H1 (cell line): Measurements from ENCODE around the gene CIAO3. TPM values are rescaled to one million over a fixed set of nuclear protein-coding genes. Genes with fewer than 3 reads are reported as not detected.

Experiments used
- CBX5 ChIP-seq: fragments of 300-800, 300-1000 bp; sonication (generic); IDR thresholded peaks from 2 replicates; pipeline ENCODE4 v1.7.1; 2016; ENCODE audit warnings: antibody characterized with exemption, low read length, low read depth
- CBX8 ChIP-seq: fragments of 300-800, 300-1000 bp; sonication (generic); IDR thresholded peaks from 2 replicates; pipeline ENCODE4 v1.7.1; 2016; ENCODE audit warnings: low read depth, low read length, borderline replicate concordance
- CHD2 ChIP-seq: IDR thresholded peaks from 2 replicates; pipeline ENCODE4 v1.6.1; 2012; ENCODE audit warnings: low read length, improper control_type of control experiment
- EGR1 ChIP-seq: IDR thresholded peaks from 2 replicates; pipeline ENCODE4 v1.6.1; 2011; ENCODE audit warnings: low read depth, low read length, borderline replicate concordance
- HDAC2 ChIP-seq, 2 experiments: fragments of 300-600 bp in 1 of 2; sonication (generic) in 1 of 2; IDR thresholded peaks; 2 replicates each; pipeline ENCODE4 v1.6.1; 2011 to 2012; ENCODE audit warnings: low read depth in 2 of 2, low read length in 2 of 2, mild to moderate bottlenecking in 2 of 2, moderate library complexity in 2 of 2, borderline replicate concordance in 1 of 2, inconsistent platforms in 1 of 2
- KDM1A ChIP-seq: fragments of 200-600, 300-600 bp; sonication (generic); IDR thresholded peaks from 2 replicates; pipeline ENCODE4 v1.7.1; 2016; ENCODE audit warnings: mild to moderate bottlenecking, low read length, borderline replicate concordance
- KDM4A ChIP-seq: IDR thresholded peaks from one replicate; pipeline ENCODE4 v1.7.1; 2012; ENCODE audit warnings: low read depth, mild to moderate bottlenecking, moderate library complexity, low read length, inconsistent platforms; ENCODE audit not compliant: severe bottlenecking
- KDM5A ChIP-seq: fragments of 200-600 bp; IDR thresholded peaks from 2 replicates; pipeline ENCODE4 v1.7.1; 2012; ENCODE audit warnings: mild to moderate bottlenecking, low read length, inconsistent platforms, mixed read lengths
- PHF8 ChIP-seq: fragments of 200-600 bp; sonication (generic); conservative IDR thresholded peaks from 2 replicates; pipeline ENCODE4 v1.7.1; 2012; ENCODE audit warnings: low read depth, mild to moderate bottlenecking, inconsistent platforms, low read length, moderate library complexity
- RNF2 ChIP-seq: fragments of 200-900, 300-1000 bp; sonication (generic); IDR thresholded peaks from 2 replicates; pipeline ENCODE4 v1.7.1; 2016; ENCODE audit warnings: borderline replicate concordance, low read depth, mild to moderate bottlenecking, antibody characterized with exemption, low read length; ENCODE audit not compliant: poor library complexity, severe bottlenecking; ENCODE audit errors: missing control alignments
- SAP30 ChIP-seq: fragments of 300-600 bp; sonication (generic); IDR thresholded peaks from 2 replicates; pipeline ENCODE4 v1.7.1; 2012; ENCODE audit warnings: low read length, moderate library complexity, mild to moderate bottlenecking, inconsistent platforms; ENCODE audit not compliant: insufficient read depth, insufficient replicate concordance
- SIRT6 ChIP-seq: IDR thresholded peaks from one replicate; pipeline ENCODE4 v1.7.1; 2012; ENCODE audit warnings: low read length, inconsistent platforms
- SUZ12 ChIP-seq: fragments of 200-600 bp; sonication (generic); IDR thresholded peaks from 2 replicates; pipeline ENCODE4 v1.6.1; 2012; ENCODE audit warnings: mild to moderate bottlenecking, inconsistent platforms, low read length, moderate library complexity, mixed read lengths
- TAF1 ChIP-seq: IDR thresholded peaks from 2 replicates; pipeline ENCODE4 v1.6.1; 2011; ENCODE audit warnings: mild to moderate bottlenecking, low read depth, low read length
- polyA plus RNA-seq, 7 experiments: library from polyadenylated mRNA; depleted of rRNA in 3 of 7; stranded (reverse) in 5 of 7; unstranded in 2 of 7; fragments of >200 nt in 5 of 7; fragments of 200-250 nt in 2 of 7; gene quantifications; 1 replicate in 5 of 7; 2 replicates in 1 of 7; 4 replicates in 1 of 7; pipeline versions ENCODE4 v1.2.1 to v1.2.3, GENCODE V29; 2011 to 2013; ENCODE audit warnings: missing spikeins in 2 of 7, mixed read lengths in 2 of 7
- total RNA-seq: library from RNA; stranded (reverse); fragmentation: NEBNext Ultra II Directional; extraction: Animal tissue kit (Norgen Biotek cat#: 25700); gene quantifications from 2 replicates; pipeline ENCODE4 v1.2.1, GENCODE V29; 2021
- TF ChIP-seq, protein P1 (sequence below): IDR thresholded peaks from 2 replicates; pipeline ENCODE4 v1.6.1; 2012; ENCODE audit warnings: inconsistent platforms

The CIAO3 gene
- total and polyA plus RNA-seq, 2 of the 8 experiments (the other 6 are each of a cell fraction or from before 2014, with no cell fraction given) = 20.0 to 20.4 TPM

DNA sequence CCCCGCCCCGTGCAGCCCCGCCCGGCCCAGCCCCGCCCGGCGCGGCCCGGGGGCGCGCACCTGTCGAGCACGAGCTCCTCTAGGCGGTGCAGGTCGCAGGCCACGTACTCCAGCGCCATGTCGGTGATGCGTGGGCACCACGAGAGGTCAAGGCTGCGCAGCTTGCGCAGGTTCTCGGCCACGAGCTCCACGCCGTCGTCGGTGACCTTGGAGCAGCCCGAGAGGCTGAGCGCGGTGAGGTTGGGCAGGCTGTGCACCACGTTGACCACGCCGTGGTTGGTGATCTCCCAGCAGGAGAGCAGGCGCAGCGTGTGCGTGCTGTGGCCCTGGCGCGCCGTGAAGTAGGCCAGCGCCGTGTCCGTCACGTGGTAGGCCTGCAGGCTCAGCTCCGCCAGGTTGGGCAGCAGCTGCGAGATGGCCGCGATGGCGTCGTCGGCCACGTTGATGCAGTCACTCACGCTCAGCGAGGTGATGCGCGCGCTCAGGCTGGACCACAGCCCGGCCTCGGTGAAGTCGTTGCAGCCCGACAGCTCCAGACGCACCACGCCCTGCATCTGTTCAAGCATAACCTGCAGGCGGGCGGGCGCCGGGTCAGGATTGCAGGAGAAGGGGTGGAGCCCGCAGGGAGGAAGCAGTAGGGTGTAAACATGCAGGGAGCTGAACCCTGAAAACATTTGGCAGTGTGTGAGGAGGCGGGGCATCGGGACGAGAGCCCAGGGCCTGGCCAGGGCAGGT, 45.3 kb downstream of the CIAO3 start (continued):
- TF ChIP-seq KDM4A (peak; percentile 94), PHF8 (no peak; the same call in 1 of the 2 replicates), TAF1 (0 out of 2 replicates have a peak, but pooled peaks have one; percentile 20), SAP30 (no peak), EGR1 (no peak), CBX5 (no peak), CHD2 (no peak), RNF2 (no peak), KDM1A (no peak), SUZ12 (no peak; the same call in 1 of the 2 replicates), HDAC2 (IDR thresholded peaks at IDR 0.05; ENCODE audit: borderline replicate concordance in 1 of 2, low read depth in 2 of 2, low read length in 2 of 2) (0 out of 4 replicates have a peak, but pooled peaks of 1 of the 2 experiments have one; percentile 89), CBX8 (no peak), SIRT6 (no peak), KDM5A (no peak)
- TF ChIP-seq, protein P1, sequence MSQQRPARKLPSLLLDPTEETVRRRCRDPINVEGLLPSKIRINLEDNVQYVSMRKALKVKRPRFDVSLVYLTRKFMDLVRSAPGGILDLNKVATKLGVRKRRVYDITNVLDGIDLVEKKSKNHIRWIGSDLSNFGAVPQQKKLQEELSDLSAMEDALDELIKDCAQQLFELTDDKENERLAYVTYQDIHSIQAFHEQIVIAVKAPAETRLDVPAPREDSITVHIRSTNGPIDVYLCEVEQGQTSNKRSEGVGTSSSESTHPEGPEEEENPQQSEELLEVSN = peak; percentile 92
